Measurements from ENCODE around the gene CMTR1. TPM values are rescaled to one million over a fixed set of nuclear protein-coding genes. Genes with fewer than 3 reads are reported as not detected.

CMTR1 gene
- total and polyA plus RNA-seq, 10 of the 15 experiments (the other 5 are each of a cell fraction or from before 2014, with no cell fraction given), result 2.7 to 67.0 (median 46.2) TPM

DNA sequence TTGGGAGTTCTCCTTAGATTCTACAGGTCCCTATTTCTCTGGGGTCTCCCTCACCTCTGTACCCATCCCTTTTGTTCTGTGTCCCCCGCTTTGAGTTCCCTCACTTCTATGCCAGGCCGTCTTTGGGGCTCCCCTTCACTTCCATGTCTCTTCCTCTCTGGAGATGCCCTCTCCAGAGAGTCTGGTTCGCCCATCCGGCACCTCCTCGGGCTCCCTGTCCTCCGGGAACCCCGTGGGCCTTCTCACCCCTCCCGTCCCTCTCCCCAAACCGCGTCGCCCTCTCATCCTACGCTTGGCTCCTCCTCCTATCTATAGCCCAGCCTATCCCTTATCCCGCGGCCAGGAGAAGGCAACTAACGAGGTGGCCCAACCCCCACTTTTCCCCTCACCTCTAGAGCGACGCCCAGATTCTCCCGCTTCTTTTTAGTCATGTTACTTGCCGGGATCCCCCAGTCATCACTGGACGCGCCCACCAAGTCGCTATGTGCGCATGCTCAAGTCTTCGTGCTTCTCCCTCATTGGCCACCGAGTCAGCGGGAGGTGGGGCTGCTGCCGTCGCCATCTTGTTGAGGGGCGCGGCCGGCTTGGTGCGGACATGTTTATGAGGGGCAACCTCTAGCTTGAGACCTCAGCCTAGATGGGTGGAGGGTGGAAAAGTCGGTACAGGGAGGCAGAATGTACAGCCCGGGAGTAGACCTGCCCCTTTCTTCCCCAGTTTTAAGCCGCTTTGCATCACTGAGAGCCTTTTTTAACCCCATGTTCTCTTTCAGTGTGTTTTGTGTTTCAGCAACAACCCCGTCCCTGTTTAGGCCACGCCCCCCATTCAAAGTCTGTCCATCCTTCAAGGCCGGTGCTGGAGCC is 66.6 kb downstream of the CMTR1 start, which contains the start of gene CCDC167 (continued):
- TF ChIP-seq EED (IDR thresholded peaks at IDR 0.05; ENCODE audit: low read depth) (peak; percentile 67), RELA (IDR thresholded peaks at IDR 0.05; ENCODE audit: borderline replicate concordance, partially characterized antibody) (peak; percentile 8), BACH1 (IDR thresholded peaks at IDR 0.05; ENCODE audit: borderline replicate concordance) (no peak), CHD1 (IDR thresholded peaks at IDR 0.05; ENCODE audit: low read depth, low read length) (no peak), SRF (IDR thresholded peaks at IDR 0.05; ENCODE audit: low read depth in 2 of 2, low read length in 2 of 2) (no peak), STAT3 (IDR thresholded peaks at IDR 0.05; ENCODE audit: low read depth, low read length) (no peak), ZNF207 (IDR thresholded peaks at IDR 0.05; ENCODE audit: borderline replicate concordance) (no peak), FOS (IDR thresholded peaks at IDR 0.05; ENCODE audit: borderline replicate concordance, extremely low read depth, insufficient read length) (no peak), SUPT20H (IDR thresholded peaks at IDR 0.05; ENCODE audit: borderline replicate concordance, control insufficient read depth, low read depth, low read length) (no peak), TCF3 (IDR thresholded peaks at IDR 0.05; ENCODE audit: borderline replicate concordance, insufficient read depth, low read depth, low read length) (no peak), ZNF274 (IDR thresholded peaks at IDR 0.05; ENCODE audit: insufficient read depth, insufficient read length) (no peak), TARDBP (IDR thresholded peaks at IDR 0.05; ENCODE audit: borderline replicate concordance) (no peak), CHD2 (IDR thresholded peaks at IDR 0.05; ENCODE audit: borderline replicate concordance, low read depth, low read length) (peak; percentile 67), EZH2 (IDR thresholded peaks at IDR 0.05; ENCODE audit: borderline replicate concordance, control insufficient read depth, low read depth, low read length) (no peak), GABPA (IDR thresholded peaks at IDR 0.05; ENCODE audit: low read depth) (no peak), SREBF1 (IDR thresholded peaks at IDR 0.05; ENCODE audit: low read length) (no peak), NR2C2 (IDR thresholded peaks at IDR 0.05; ENCODE audit: borderline replicate concordance, control insufficient read depth, insufficient read length, low read depth) (no peak), SREBF2 (IDR thresholded peaks at IDR 0.05; ENCODE audit: low read length) (no peak)
- TF ChIP-seq, protein P1, sequence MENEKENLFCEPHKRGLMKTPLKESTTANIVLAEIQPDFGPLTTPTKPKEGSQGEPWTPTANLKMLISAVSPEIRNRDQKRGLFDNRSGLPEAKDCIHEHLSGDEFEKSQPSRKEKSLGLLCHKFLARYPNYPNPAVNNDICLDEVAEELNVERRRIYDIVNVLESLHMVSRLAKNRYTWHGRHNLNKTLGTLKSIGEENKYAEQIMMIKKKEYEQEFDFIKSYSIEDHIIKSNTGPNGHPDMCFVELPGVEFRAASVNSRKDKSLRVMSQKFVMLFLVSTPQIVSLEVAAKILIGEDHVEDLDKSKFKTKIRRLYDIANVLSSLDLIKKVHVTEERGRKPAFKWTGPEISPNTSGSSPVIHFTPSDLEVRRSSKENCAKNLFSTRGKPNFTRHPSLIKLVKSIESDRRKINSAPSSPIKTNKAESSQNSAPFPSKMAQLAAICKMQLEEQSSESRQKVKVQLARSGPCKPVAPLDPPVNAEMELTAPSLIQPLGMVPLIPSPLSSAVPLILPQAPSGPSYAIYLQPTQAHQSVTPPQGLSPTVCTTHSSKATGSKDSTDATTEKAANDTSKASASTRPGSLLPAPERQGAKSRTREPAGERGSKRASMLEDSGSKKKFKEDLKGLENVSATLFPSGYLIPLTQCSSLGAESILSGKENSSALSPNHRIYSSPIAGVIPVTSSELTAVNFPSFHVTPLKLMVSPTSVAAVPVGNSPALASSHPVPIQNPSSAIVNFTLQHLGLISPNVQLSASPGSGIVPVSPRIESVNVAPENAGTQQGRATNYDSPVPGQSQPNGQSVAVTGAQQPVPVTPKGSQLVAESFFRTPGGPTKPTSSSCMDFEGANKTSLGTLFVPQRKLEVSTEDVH (IDR thresholded peaks at IDR 0.05; ENCODE audit: low read depth, partially characterized antibody), result peak; percentile 91
- TF ChIP-seq, protein P2, sequence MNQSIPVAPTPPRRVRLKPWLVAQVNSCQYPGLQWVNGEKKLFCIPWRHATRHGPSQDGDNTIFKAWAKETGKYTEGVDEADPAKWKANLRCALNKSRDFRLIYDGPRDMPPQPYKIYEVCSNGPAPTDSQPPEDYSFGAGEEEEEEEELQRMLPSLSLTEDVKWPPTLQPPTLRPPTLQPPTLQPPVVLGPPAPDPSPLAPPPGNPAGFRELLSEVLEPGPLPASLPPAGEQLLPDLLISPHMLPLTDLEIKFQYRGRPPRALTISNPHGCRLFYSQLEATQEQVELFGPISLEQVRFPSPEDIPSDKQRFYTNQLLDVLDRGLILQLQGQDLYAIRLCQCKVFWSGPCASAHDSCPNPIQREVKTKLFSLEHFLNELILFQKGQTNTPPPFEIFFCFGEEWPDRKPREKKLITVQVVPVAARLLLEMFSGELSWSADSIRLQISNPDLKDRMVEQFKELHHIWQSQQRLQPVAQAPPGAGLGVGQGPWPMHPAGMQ (IDR thresholded peaks at IDR 0.05; ENCODE audit: borderline replicate concordance), result no peak
- TF ChIP-seq, protein P3, sequence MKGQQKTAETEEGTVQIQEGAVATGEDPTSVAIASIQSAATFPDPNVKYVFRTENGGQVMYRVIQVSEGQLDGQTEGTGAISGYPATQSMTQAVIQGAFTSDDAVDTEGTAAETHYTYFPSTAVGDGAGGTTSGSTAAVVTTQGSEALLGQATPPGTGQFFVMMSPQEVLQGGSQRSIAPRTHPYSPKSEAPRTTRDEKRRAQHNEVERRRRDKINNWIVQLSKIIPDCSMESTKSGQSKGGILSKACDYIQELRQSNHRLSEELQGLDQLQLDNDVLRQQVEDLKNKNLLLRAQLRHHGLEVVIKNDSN (IDR thresholded peaks at IDR 0.05; ENCODE audit: borderline replicate concordance, extremely low read length, insufficient read depth, low read depth, low read length), result no peak
- TF ChIP-seq, protein P4, sequence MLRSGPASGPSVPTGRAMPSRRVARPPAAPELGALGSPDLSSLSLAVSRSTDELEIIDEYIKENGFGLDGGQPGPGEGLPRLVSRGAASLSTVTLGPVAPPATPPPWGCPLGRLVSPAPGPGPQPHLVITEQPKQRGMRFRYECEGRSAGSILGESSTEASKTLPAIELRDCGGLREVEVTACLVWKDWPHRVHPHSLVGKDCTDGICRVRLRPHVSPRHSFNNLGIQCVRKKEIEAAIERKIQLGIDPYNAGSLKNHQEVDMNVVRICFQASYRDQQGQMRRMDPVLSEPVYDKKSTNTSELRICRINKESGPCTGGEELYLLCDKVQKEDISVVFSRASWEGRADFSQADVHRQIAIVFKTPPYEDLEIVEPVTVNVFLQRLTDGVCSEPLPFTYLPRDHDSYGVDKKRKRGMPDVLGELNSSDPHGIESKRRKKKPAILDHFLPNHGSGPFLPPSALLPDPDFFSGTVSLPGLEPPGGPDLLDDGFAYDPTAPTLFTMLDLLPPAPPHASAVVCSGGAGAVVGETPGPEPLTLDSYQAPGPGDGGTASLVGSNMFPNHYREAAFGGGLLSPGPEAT (IDR thresholded peaks at IDR 0.05; ENCODE audit: low read depth), result peak; percentile 79

Data from GM12878 (cell line).